ENCODE results near the gene ADD3. TPM values are rescaled to one million over a fixed set of nuclear protein-coding genes. Genes with fewer than 3 reads are reported as not detected.
"Not testable (repeated sequence)": the region's sequence is repeated elsewhere in the genome, so short reads cannot be mapped to it uniquely, and the experiment has no call there.

ADD3 gene
- total RNA-seq, 2 experiments from 2014 or later: 273 to 302 TPM

DNA sequence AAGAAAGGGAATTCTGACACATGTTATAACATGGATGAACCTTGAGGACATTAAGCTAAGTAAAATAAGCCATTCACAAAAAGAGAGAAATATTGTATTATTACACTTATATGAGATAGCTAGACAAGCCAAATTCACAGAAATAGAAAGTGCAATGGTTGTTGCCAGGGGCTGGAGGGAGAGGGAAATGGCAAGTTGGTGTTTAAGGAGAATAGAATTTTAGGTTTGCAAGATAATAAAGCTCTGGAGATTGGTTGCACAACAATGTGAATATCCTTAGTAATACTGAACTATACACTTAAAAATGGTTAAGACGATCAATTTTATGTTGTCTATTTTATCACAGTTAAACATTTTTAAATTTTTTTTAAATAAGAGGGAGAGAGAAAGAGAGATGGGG, 25.0 kb upstream of the ADD3 start:
- Mint-ChIP-seq H3K9me3 (peaks cover 7% of the 10 kb centered on the region), H3K27ac (no peak overlapping the region), H3K4me1 (ENCODE audit: low read depth) (peaks cover 17% of the 10 kb centered on the region), H3K27me3 (no peaks in the 10 kb centered on the region), H3K36me3 (ENCODE audit: low read depth) (no peaks in the 10 kb centered on the region), H3K4me3 (no peak overlapping the region)
- POLR2A ChIA-PET: no interaction called here
- intact Hi-C loops (cut with DNase I, micrococcal nuclease): loop anchor here in 1 of 2 experiments (10.0 kb wide), 1 partner anchor 302 kb away; no protein-coding TSS in a partner anchor
- no peaks in the 10 kb centered on the region for H3K36me3 ChIP-seq (ENCODE audit: insufficient read depth, low read length)
- no peak overlapping the region for H3K4me3 ChIP-seq (ENCODE audit: low read length)
- ATAC-seq (ENCODE audit: poor library complexity): no peak
- peaks cover 3% of the 10 kb centered on the region for H3K4me1 ChIP-seq (ENCODE audit: insufficient read depth, low read length)
- CTCF ChIA-PET: interaction anchor here (1.2 kb wide), 1 partner anchor 127 kb away, joined by 3 read pairs; no protein-coding TSS in a partner anchor
- H3K27ac ChIP-seq (ENCODE audit: low read depth in 1 of 2, low read length in 2 of 2): no peak overlapping the region
- no peaks in the 10 kb centered on the region for H3K9me3 ChIP-seq (ENCODE audit: control insufficient read depth in 1 of 2, insufficient read depth in 1 of 2, low read length in 2 of 2)
- TF ChIP-seq, protein P1, sequence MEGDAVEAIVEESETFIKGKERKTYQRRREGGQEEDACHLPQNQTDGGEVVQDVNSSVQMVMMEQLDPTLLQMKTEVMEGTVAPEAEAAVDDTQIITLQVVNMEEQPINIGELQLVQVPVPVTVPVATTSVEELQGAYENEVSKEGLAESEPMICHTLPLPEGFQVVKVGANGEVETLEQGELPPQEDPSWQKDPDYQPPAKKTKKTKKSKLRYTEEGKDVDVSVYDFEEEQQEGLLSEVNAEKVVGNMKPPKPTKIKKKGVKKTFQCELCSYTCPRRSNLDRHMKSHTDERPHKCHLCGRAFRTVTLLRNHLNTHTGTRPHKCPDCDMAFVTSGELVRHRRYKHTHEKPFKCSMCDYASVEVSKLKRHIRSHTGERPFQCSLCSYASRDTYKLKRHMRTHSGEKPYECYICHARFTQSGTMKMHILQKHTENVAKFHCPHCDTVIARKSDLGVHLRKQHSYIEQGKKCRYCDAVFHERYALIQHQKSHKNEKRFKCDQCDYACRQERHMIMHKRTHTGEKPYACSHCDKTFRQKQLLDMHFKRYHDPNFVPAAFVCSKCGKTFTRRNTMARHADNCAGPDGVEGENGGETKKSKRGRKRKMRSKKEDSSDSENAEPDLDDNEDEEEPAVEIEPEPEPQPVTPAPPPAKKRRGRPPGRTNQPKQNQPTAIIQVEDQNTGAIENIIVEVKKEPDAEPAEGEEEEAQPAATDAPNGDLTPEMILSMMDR (IDR thresholded peaks at IDR 0.05): no peak
- no peak for DNase-seq
- no peaks in the 10 kb centered on the region for H3K27me3 ChIP-seq (ENCODE audit: control insufficient read depth in 1 of 2, insufficient read depth in 2 of 2, low read length in 2 of 2)

DNA sequence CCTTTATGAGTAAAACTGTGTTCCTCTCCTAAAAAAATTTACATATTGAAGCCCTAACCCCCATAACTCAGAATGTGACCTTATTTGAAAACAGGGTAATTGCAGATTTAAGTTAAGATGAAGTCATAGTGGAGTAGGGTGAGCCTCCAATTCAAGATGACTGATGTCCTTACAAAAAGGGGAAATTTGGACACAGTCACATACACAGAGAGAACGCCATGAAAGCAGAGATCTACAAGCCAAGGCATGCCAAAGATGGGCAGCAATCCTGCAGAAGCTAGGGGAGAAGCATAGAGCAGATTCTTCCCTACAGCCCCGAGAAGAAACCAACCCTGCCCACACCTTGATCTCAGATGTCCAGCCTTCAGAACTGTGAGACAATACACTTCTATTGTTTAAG, 23.8 kb upstream of the ADD3 start:
- TF ChIP-seq, protein P1 (IDR thresholded peaks at IDR 0.05): no peak
- ChIA-PET CTCF (no interaction called here), POLR2A (no interaction called here)
- no peak for DNase-seq
- no peaks in the 10 kb centered on the region for H3K27me3 ChIP-seq (ENCODE audit: control insufficient read depth in 1 of 2, insufficient read depth in 2 of 2, low read length in 2 of 2)
- Mint-ChIP-seq H3K36me3 (ENCODE audit: low read depth) (no peaks in the 10 kb centered on the region), H3K27ac (no peak overlapping the region), H3K4me3 (no peak overlapping the region), H3K4me1 (ENCODE audit: low read depth) (peaks cover 8% of the 10 kb centered on the region), H3K9me3 (peaks cover 7% of the 10 kb centered on the region), H3K27me3 (no peaks in the 10 kb centered on the region)
- H3K36me3 ChIP-seq (ENCODE audit: insufficient read depth, low read length): no peaks in the 10 kb centered on the region
- intact Hi-C loops (cut with DNase I, micrococcal nuclease): loop anchor here in 1 of 2 experiments (10.0 kb wide), 1 partner anchor 301 kb away; no protein-coding TSS in a partner anchor
- H3K9me3 ChIP-seq (ENCODE audit: control insufficient read depth in 1 of 2, insufficient read depth in 1 of 2, low read length in 2 of 2): no peaks in the 10 kb centered on the region
- H3K4me3 ChIP-seq (ENCODE audit: low read length): no peak overlapping the region
- no peak for ATAC-seq (ENCODE audit: poor library complexity)
- no peak overlapping the region for H3K27ac ChIP-seq (ENCODE audit: low read depth in 1 of 2, low read length in 2 of 2)
- no peaks in the 10 kb centered on the region for H3K4me1 ChIP-seq (ENCODE audit: insufficient read depth, low read length)

DNA sequence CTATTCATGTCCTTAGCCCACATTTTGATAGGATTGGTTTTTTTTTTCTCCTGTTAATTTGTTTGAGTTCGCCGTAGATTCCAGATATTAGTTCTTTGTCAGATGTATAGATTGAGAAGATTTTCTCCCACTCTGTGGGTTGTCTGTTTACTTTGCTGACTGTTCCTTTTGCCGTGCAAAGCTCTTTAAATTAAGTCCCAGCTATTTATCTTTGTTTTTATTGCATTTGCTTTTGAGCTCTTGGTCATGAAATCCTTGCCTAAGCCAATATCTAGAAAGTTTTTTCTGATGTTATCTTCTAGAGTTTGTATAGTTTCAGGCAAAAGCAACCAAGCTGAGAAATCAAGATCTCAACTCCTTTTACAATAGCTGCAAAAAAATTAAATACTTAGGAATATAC, 22.0 kb upstream of the ADD3 start:
- H3K4me1 ChIP-seq (ENCODE audit: insufficient read depth, low read length); CTCF ChIA-PET; H3K36me3 ChIP-seq (ENCODE audit: insufficient read depth, low read length); H3K4me3 ChIP-seq (ENCODE audit: low read length); H3K4me1 Mint-ChIP-seq (ENCODE audit: low read depth); H3K4me3 Mint-ChIP-seq; H3K27me3 ChIP-seq (ENCODE audit: control insufficient read depth in 1 of 2, insufficient read depth in 2 of 2, low read length in 2 of 2); POLR2A ChIA-PET; DNase-seq; H3K9me3 ChIP-seq (ENCODE audit: control insufficient read depth in 1 of 2, insufficient read depth in 1 of 2, low read length in 2 of 2); H3K27ac ChIP-seq (ENCODE audit: low read depth in 1 of 2, low read length in 2 of 2); H3K36me3 Mint-ChIP-seq (ENCODE audit: low read depth); H3K27me3 Mint-ChIP-seq; H3K9me3 Mint-ChIP-seq; H3K27ac Mint-ChIP-seq; ATAC-seq (ENCODE audit: poor library complexity): not testable (repeated sequence)
- intact Hi-C loops (cut with DNase I, micrococcal nuclease): loop anchor here in 1 of 2 experiments (10.0 kb wide), 1 partner anchor 299 kb away; no protein-coding TSS in a partner anchor

Data from CD4-positive, alpha-beta T cell (primary cell).